OCI-LY1 (cell line): ENCODE data around the gene TTYH1.
"Not testable (repeated sequence)": the region's sequence is repeated elsewhere in the genome, so short reads cannot be mapped to it uniquely, and the experiment has no call there.

Experiments
- CTCF ChIP-seq: fragments of 200-600 bp; sonication (generic), shearing (Covaris generic); IDR thresholded peaks from 2 replicates; pipeline ENCODE4 v1.5.1; 2017; ENCODE audit warnings: mild to moderate bottlenecking, antibody characterized with exemption, low read length, moderate library complexity, mixed read lengths
- EZH2 ChIP-seq: fragments of 200-600 bp; sonication (generic), shearing (Covaris generic); IDR thresholded peaks from 2 replicates; pipeline ENCODE4 v1.8.0; 2017; ENCODE audit warnings: borderline replicate concordance, mixed run types, mild to moderate bottlenecking, antibody characterized with exemption, low read length, moderate library complexity, mixed read lengths

GRCh38 chr19:54382041-54382440 is 33.2 kb upstream of the TTYH1 start:
- TF ChIP-seq CTCF, EZH2: not testable (repeated sequence)
